GM19455 (cell line): ENCODE measurements around the gene OGG1.
A peak's percentile ranks its signal among the peaks of the same experiment; 100 is the strongest.

Source experiments
- ATAC-seq: cut with Tn5 transposase; IDR thresholded peaks from one replicate; pipeline ENCODE4 v1.9.1; 2021; ENCODE audit not compliant: unreplicated experiment

The OGG1 gene

GRCh38 chr3:9782770-9783169, 33.0 kb downstream of the OGG1 start:
- ATAC-seq: no peak

- ATAC-seq: no peak
Observed at GRCh38 chr3:9783954-9784353, 34.2 kb downstream of the OGG1 start.

DNA sequence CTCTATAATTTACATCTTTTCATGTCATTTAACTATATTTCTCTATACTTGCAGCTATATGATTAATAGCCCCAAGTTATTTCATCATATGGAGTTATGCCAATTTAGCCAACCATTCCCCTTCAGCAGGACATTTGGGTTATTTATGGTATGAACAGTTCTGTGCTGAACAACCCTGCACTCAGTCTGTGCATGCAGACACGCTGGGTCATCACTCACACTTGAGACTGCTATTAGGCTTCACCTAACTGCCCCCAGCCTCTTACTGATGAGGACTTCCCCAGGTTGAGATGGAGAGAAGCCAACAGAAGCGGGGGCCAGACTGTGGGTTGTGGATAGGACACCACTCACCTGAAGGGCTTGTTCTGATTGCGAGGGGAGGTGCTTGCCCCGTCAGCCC, 35.2 kb downstream of the OGG1 start:
- no peak for ATAC-seq

- ATAC-seq: no peak
Observed at GRCh38 chr3:9785602-9786001, 35.9 kb downstream of the OGG1 start.

- no peak for ATAC-seq
Observed at GRCh38 chr3:9786209-9786739, 36.5 kb downstream of the OGG1 start.

DNA sequence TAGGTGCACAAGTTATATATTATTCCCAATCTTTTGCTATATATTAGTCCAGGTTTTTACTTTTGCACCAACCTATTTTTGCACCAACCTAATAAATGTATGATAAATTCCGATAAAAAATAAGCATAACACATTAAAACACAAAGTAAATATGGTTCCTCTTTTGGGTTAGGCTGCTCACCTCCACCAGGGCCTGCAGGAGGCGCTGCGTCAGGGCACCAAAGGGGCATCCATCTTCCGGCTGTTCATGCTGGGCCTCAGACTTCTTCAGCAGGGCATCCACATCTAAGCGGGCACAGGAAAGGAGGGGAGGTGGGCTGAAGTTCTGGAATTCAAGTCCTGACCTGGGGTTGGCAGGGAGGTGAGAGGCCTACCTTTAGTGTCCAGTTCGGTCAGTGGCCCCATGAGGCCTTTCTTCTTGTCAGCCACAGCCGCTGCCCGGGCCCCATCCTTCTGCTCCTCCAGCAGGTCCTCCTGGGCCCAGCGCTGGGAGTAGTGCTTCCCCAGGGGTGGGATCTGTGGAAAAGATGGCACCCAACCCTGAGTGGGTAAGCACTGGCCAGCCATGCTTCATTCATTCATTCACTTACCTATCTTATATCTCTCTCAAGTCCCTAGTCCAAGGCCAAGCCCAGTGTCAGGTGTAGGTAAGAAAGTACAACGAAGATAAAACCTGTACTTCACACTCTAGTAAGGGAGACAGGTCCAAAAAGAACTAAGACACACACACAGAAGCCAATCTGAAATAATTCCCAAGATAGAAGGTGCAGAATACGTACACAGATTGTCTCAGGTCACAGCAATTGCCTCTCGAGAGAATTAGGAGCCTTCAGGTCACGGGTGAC, 37.3 kb downstream of the OGG1 start:
- ATAC-seq: no peak

- no peak for ATAC-seq
Observed at GRCh38 chr3:9787714-9788113, 38.0 kb downstream of the OGG1 start.

DNA sequence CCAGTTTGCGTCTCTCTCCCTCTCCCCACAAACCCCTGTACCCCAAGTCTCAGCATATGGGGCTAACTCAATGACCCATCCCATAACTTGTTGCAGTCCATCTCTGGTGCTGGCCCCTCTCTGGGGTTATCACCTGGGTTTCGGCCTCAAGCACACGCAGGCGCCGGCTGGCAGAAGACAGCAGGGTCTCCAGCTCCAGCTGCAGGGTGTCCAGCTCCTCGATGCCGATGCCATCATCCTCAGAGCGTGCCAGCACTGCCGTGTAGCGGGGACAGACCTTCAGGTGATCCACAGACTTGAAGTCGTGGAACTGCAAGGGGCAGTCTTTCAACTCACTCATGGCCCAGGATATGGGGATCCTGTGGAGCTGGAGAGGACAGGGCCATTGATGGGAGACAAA, 41.4 kb downstream of the OGG1 start:
- no peak for ATAC-seq

DNA sequence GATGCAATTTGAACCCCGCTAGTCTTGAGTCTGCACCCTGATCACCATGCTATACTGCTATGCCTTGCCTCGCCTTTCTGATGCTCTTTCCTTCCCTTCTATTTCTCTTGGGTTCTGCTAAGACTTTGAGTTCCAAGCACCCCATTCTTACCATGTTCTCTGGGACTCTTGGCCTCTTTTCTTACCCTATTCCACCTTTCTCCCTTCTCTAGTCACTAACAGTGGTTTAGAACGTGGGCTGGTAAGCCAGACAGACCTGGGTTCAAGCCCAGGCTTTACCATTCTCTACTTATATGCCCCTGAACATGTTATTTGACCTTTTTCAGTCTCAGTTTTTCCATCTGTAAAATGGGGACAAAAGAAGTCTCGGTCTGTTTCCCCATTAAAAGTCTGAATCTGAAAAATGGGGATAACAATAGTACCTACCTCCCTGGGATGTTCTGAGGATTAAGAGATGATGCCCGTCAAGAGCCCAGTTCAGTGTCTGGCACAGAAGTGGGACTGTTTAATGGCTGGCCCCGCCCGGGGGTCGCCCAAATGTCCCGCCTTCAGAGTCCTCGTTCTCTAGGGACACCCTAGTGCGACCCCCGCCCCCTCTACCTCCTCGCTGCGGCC, 42.1 kb downstream of the OGG1 start:
- ATAC-seq: no peak

DNA sequence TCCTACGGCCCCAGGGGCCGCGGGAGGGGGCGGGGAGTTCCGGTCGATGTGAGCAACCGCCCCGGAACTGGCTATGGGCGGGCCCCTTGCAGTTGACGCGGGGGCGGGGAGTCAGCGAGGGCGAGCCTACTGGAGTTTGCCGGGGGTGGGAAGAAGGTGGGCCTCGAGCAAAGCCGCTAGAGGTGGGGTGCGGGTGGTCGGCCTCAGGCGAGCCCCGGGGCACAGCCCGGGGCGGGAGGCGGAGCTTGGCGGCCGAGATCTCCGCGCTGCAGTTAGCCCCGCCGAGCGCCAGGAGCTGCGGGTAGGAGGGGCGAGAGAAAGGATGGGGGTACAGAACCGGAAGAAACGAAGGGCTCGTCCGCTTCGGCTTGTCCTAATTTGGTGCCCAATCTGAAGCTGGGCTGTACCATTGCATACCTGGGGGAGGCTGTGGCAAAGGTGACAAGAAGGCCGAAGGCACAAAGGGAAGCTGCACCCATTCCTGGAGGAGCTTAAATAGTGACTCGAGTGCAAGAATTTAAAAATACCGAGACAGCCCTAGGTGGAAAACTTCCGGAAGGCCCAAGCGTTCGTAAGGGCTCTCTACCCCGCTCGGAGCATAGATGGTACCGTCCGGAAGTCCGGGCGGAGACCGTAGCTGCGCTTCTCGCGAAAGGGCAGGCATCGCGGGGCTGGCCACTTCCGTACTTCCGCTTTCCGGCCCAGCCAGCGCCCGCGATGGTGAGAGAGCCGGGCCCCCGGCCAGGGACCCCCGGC, 42.8 kb downstream of the OGG1 start, which contains the start of the genes ARPC4 and TADA3:
Gene ARPC4 (plus strand): TSS at position 678 of the 756 bp plus-strand sequence. CDS start 40 bp downstream, at position 718.
Gene TADA3 (minus strand): TSS at position 69 of the 756 bp plus-strand sequence. CDS start 1,007 bp downstream, outside the sequence.
- ATAC-seq: peak; percentile 83

DNA sequence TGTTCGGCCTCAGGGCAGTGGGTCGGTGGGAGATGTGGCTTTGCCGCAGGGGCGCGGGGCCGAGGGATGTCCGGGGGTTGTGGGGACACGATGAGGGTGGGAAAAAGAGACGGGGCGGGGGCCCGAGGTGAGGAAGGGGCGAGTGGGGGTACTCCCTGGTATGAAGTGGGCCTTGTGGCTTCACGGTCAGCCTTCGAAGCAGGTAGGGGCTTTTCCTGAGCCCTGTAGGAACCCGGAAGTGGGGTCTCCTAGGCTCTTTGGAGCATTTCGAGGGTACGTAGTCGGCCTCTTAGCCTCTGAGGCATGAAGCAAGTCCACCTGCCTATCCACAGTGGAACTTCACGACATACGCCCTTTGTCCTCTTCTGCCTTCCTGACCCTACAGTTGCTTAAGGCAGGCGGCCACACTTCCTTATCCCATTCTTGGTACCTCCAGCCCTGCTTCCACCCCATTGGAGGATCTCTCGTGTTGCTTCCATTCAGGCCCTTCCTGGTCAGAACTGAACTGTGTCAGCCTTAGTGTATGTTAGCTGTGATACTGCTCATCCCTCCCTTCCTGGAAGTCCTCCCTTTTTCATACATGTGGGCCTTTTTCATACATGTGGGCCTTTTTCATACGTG, 43.5 kb downstream of the OGG1 start:
- ATAC-seq: no peak

GRCh38 chr3:9794400-9794799, 44.6 kb downstream of the OGG1 start:
- no peak for ATAC-seq

DNA sequence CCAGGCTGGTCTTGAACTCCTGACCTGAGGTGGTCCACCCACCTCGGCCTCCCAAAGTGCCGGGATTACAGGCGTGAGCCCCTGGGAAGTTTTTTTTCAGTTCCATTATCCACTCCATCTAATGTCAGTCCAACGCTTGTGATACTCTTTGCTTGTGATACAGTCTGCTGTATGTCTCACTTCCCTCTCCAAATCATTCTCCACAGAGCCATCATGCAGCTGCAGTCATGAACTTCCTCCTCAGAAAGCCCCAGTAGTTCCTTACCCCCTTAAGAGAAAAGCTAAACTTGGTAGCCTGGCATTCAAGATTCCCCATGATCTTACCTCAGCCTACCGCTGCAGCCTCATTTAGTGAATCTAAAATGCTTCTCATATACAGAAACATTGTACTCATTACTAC, 45.5 kb downstream of the OGG1 start:
- no peak for ATAC-seq

- no peak for ATAC-seq
Observed at GRCh38 chr3:9797196-9797945, 47.6 kb downstream of the OGG1 start.

- no peak for ATAC-seq
Observed at GRCh38 chr3:9800529-9800928, 50.8 kb downstream of the OGG1 start.

- no peak for ATAC-seq
Observed at GRCh38 chr3:9803494-9803893, 53.7 kb downstream of the OGG1 start.

GRCh38 chr3:9804996-9805395, 55.2 kb downstream of the OGG1 start:
- no peak for ATAC-seq

DNA sequence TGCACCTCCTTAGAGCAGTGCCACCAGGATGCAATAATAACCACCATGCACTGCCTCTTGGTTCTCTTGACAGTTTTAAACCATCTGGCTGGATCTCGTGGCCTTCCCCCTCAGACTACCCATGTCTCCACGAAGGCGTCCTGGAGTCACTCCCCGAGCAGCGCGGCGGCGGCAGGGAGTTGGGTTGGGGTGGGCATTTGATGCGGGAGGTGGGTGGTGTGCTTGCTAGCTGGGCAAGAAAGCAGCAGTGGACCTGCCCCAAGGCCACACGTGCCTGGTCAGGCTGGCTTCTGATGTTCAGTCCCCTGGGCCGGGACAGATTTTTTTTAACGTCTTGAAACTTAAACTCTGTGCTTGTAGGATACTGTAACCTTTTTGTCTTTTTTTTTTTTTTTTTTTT, 56.4 kb downstream of the OGG1 start:
- no peak for ATAC-seq
